HG02759 (cell line): Measurements from ENCODE around the gene PLA2G4E.

ENCODE experiments used
- ATAC-seq: cut with Tn5 transposase; IDR thresholded peaks from one replicate; pipeline ENCODE4 v1.9.1; 2021; ENCODE audit warnings: mild to moderate bottlenecking, moderate library complexity; ENCODE audit not compliant: unreplicated experiment

Gene PLA2G4E

DNA sequence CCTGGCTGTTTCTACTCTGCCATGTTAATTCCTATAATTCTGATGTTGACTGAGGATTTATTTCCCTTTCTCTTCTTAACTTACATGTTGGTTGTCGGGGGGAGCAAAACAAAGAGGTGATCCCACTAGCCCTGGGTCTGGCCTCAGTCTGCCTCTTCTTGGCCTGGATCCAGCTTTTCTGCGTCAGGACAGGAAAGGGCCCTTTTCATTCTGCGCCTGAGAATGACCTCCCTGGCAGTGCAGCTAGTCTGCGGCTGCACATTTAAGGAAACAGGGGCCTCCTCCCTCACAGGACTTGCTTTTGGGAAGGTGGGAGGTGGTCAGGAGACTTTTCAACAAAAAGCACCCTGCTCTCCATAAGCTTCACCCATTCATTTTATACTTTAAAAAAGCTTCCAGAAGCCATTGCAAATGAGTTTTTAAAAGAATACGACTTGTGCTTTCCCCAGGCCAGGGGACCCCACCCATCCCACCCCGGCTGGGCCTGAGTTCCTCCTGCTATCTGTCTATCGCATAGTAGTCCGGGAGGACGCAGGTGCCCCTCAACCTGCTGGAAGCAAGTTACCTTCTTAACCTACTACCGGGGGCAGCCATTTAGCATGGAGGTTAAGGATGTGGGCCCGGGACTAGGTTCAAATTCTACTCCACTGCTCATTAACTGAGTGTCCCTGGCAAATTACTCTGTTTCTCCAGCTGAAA lies 27.2 kb downstream of the PLA2G4E start:
- ATAC-seq, result no peak

DNA sequence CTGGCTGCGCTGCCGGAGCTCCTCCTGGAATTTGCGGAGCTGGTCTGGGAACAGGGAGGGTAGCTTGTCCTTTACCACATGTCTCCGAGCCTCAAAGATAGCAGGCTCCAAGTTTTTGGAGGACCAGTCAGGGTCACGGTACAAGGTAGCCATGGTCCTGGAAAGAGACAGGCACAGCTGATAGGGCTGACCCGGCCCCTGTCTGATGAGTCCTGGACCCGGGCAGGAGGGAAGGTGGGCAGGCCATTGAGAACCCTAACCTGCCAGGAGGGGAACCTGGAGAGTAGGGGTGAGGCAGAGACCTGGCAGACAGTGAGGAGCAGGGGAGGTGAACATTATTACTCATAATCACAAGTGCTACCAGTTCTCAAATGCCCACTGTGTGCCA lies 28.0 kb downstream of the PLA2G4E start:
- ATAC-seq, result no peak

DNA sequence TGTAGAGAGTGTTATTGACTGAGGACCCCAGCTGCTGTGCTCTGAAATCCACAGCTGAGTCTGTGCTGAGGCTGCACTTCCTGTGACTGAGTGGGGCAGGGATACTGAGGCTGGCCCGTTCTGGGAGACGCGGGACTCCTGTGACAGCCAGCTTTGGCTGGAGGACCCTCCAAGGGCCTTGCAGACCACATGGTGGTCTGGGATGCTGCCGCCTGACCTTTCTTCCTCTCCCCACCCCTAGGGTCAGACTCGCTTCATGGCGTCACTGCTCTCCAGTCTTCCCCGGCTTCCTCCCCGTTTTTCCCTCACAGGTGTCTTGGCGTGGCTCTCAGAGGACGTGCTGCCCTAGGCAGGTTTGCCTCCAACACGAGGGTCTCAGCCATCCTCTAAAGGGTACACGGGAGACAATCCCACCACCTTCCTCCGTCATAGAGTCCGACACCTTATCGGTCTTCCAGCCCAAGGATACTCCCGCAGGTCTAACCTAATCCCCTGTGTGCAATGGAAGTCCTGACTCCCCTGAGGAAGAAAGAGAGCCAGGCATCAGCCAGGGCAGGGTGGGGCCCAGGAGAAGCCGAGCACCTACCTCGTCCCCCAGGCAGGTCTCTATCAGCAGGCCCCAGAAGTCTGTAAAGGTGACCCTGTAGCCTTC lies 28.6 kb downstream of the PLA2G4E start:
- ATAC-seq, result no peak

DNA sequence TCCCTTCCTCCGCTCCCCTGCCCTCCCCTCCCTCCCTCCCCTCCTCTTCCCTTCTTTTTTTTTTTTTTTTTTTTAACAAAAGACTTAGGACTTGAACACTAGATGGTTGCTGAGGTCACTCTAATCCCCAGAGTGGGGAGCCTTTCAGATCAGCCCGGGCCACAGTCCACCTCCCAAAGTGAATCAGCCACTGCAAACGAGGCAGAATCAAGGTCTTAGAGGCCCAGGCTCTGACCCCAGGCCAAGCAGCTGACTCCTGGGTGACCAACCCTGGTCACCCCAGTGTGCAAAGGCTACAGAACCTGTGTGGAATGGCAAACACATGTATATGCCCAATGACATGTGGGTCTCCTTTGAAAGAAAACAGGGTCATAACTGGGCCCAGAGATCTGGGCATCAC lies 30.2 kb downstream of the PLA2G4E start:
- ATAC-seq, result no peak

DNA sequence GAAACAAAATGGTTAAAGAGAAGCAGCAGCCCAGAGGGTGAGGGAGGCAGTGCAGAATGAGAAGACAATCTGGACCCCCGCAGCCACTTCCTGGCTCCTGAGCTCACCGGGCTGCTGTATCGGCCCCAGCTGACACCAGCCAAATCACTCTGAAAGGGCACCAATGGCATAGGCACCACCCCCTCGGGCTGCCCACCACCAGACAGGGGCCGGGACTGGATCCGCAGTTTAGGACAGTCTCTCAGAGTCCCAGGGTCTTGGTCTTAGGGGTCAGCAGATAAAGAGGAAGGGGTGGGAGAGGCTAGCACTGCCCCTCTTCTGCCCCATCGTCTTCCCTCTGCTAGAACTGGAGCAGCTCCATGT lies 30.6 kb downstream of the PLA2G4E start:
- ATAC-seq, result no peak

DNA sequence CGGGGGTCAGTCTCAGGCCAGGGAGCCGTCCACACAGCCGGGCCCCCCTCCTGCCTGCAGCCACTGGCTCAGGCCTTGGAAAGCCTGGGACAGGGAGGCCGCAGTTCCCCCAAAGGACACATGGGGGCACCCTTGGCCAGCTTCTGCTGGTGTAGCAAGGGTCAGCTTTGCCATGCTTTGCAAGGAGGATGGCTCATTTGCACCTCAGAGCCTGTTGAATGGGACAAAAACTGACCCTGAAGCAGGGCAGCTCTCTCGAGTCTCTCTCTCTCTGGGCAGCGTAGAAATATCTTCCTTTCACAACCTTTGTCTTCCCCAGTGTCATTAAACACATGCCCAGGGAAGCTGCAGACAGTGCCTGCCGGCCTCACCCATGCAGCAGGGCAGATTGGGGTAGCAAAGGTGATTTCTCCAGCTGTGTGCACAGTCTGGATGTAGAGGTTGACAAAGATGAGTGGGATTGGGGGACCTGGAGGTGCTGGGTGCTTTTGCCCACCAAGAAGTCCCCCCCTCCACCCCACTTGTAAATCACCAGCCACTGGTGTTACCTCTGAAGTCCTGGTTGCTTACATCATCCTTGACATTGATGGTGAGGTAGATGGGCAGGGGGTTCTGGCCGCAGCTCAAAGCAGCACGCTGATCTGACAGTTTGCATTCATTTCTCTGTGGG lies 31.1 kb downstream of the PLA2G4E start:
- no peak for ATAC-seq

DNA sequence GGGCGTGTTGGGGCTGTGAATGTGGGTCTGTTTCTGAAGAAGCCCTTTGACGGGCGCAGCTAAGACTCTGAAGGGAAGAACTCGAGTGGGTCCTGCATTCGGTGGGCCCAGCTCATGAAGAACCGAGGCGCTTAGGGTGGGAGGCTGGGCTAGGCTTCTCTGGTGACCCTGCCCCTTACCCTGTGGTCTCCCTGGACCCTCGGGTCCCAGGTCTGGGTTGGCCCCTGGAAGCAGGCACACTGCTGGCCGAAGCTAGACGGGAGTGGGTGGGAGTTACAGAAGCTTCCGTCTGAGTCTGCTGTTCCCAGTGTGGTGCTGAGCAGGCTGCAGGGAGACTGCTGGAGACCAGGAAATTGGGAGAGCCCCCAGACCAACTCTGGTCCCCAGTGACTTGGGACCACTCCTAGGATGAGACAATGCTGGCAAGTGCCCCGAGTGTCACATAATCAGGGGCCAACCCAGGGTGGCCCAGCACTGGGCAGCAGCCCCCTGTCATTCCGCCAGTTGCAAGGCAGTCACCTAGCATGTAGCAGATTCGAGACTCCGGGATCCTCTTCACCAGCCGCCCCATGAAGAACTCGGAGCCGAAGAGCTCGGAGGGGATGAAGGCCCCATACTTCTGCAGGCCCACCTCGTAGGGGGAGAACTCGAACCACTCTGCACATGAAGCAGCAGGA lies 31.8 kb downstream of the PLA2G4E start:
- ATAC-seq, result no peak

DNA sequence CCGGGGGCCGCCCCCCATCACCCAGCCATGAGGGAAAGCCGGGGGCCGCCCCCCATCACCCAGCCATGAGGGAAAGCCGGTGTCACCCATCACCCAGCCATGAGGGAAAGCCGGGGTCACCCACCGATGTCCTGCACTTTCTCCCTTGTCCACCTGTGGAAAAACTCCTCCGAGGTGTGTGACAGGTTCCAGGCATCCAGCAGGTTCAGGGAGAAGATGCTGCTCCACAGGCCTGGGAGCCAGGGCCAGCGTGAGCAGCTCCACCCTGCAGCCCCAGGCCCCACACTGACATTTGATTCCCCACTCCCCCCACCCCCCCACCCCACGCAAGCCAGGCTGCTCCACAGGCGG lies 32.9 kb downstream of the PLA2G4E start:
- no peak for ATAC-seq

DNA sequence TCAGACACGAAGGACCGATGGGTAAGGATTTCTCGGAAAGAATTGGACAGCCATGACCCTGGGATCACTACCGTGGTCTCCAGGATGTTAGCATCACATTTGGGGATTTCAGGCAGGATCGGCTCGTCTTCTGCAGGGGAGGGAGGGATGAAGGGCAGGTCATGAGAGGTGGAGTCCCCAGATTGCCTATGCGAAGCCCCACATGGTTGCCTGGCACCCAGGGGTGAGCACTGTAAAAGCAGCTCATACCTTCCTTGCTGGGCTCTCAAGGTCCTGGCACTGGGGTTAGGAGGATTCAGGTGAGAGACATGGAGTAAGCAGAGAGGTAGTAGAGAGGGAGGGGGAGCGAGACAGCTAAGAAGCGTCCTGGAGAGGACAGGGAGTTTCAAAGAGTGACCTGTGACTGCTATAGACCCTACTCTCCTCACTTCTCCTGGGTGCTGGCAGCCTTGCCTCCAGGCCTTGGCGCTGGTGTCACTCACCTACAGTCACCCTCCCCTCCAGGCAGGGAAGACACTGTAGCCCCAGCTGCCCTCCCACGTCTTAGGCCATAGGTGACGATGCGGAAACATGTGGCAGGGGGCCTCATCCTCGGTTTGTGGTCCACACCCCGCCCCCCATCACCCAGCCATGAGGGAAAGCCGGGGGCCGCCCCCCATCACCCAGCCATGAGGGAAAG lies 33.5 kb downstream of the PLA2G4E start:
- ATAC-seq, result no peak

DNA sequence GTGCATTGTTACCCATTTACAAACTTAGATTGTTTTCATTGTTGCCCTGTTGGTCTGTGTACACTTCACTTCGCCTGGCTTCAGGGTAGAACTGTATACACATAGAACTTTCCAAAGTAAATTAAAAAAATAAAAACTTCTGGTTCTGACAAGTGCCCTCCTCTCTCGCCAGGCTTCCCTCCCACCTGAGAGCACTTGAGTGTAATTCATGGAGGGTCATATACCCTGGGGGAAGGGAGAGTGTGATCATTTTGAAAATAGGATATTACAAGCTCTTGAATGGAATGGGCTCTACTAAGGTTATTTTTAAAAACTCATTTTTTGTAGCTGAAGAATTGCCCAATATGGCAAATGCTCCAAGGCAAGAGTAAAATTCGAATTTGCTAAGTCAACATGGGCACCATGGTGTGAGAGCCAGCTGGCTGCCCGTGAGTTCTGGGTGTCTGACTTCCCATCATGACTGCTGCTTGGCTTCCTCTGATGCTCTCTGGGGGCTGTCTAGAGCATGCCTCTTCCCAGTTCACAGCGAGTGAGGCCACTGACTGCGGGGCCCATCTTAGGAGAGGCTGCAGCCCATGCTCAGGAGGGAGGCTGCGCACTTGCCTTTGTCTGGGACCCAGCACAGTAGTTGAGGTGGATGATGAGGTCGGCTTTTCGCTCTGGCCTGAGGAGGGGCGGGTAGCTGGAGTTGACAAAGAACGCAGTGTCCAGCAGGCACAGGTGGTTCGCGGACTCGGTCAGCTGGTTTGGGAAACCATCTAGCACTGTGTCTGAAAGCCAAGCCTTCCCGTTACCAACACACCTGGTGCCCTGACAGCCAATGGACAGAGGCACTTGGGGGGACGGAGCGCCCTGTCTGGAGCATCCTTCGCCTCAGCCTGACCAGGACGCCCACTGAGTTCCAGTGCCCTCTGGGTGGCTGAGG lies 35.3 kb downstream of the PLA2G4E start:
- ATAC-seq, result no peak

DNA sequence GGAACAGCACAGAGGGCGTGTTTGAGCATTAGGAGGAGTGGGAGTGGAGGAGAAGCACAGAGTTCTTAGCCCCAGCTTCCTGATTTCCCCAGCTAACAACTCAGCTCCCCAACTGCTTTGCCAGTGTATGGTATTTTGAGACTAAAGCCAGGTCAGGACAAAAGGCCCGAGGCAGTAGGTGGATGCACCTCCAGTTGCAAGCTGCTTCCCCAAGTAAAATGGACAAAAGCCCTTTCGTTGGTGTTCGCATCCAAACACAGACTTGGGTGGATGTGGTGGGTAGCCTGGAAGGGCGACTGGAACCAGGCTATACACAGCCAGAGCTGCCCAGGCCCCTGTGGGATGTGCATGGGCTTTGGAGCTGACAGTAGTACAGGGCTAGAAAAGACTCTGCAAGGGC lies 36.2 kb downstream of the PLA2G4E start:
- ATAC-seq, result no peak

DNA sequence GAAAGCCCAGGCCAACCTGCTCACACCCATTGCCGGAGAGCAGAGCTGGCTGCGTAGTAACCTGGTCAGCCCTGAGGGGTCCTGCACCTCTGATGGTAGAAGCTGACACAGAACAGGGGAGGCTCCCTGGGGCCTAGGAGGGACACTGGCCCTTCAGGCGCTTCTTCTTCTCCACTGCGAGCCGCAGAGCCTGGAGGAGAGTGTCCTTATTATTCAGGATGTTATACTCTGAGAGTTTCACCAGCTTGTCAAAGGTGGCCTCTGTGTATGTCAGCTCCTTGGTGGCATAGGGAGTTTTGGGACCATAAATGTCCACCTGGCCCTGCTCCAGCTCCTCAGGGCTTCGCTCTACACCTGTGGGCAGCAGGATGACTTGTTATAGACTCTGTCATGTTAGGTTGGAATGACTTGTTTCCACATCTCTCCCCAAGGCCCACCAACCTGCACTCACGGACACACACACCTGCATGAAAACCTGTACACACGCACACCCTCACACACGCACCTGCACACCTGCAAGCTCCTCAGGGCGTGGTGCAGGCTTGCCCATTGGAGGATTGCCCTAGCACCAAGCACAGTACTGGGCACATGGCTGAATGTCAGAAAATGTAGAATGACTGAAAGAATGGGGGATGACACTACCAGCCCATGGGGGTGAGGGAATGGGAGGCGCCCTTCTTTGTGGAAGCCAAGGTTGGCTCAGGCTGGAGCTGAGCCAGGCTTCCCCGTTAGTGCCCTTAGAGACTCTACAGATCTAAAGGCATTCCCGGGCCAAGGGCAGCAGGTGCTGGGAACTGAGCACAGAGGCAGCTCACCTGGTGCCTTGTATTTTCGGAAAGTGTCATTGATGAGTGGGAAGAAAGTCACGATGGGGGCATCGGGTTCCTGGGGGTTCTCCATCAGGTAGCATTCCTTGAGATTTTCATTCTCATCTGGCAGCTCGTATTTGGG lies 36.9 kb downstream of the PLA2G4E start:
- ATAC-seq, result no peak

DNA sequence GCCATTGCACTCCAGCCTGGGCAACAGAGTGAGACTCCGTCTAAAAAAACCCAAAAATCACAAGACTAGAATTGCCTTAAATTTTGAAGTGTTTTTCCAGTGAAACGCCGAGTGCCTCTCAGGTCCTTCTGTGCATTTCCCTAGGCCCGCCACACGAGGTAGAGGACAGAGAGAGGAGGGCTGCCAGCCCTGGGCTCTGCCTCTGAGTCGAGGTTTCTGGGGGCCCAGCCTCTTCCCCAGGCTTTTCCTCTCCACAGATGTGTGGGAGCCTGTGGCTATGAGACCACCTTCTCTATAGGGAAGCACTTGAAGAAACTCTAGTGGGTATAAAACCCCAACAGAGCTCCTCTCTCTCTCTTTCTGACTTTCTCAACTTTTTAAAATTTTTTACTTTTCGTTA lies 37.6 kb downstream of the PLA2G4E start:
- no peak for ATAC-seq

DNA sequence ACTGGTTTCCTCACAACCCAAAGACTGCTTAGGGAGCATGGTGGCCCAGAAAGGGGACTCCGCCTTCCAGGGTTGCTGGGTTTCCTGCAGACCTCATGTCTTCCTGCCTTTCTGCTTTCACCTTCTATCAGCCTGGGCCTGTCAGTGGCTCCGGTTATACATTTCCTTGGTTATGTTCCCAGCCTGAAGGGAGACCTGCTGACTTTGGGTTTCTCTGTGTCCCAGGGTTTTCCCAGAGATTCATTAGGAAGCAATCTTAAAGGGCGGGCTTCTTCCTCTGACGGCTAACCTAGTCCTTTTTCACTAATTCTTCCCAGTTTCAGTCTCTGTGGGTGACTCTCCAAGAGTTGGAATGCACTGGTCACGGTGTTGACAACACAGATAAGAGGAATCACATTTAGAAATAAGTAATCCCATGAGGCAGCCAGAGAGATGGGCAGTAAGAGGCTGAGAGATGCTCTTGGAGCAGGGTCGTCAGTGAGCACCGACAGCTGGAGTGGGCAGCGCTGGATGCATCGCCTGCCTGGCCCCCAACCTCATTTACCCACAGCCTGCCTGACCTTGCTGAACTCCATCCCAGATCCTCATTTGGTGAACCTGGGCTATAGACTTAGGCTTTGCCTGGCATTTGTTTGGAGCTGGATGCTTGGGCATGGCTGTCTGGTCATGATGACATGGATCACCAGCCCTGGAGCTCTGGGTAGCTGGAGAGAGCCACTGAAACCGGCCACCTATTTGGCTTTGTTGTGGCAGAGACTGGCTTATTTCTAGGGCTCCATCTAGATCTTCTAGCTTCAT lies 38.5 kb downstream of the PLA2G4E start:
- ATAC-seq, result no peak

DNA sequence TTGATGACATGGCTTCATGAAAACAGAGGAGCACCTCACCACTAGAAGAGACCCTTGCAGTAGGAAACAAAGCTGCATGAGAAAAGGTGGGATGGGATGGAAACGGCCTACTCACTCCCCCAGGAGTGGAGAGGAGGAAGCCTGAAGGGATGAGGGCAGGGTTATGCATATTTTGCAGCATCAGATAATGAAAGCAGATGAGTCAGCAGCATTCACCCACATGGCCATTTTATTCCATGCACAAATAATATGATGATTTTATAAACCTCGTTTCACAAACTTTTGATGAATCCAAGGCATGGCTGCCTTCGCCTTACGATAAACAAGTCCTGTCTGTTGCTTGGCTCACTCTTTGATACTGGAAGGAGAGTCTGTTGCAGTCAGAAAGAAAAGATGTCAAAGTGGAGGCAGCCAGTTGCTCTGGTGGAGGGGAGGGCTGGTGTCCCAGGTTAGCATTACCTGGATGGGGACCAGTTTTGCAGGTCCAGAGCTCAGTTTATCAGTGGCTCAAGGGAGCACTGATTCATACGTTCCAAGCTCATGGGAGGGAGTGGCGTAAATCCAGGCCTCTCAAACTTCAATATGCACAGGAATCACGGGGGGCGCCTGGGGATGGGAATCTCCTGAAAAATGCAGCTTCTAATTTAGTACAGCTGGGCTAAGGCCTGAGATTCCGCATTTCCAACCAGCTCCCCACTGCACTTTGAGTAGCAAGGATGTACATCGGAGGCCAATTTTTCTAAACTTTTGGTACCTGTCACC lies 39.3 kb downstream of the PLA2G4E start:
- no peak for ATAC-seq

DNA sequence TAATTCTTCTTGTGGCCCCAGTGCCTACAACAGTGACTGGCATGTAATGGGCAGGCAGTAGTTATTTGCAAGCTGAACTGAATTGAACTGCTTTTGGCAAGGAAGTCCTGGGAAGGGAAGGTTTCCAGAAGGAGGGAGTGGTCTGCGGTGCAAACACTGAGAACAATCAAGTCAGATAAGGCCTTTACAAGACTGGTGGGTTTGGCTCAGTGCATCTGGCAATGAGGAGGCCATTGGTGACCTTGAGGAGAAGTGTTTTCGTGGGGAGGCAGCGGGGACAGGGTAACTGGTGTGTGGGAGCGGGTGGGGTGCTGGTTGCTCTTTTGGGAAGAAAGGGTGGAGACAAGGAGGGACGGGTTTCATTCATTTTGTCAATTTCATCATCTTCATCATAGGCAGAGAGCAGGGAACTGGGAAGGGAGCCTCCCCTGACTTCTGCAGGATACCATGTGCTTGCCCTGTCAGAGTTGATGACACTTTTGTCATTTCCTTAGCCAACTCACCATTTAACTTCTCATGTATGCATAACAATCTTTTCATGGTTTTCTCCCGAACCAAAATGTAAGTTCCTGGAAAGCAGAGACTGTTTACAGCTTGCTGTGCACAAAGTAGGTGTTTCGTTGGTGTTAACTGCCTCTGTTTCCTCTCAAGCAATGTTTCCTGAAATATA lies 40.1 kb downstream of the PLA2G4E start:
- no peak for ATAC-seq
